GM23338 (cell line): Measurements from ENCODE around the gene RPL12. TPM values are rescaled to one million over a fixed set of nuclear protein-coding genes. Genes with fewer than 3 reads are reported as not detected.
A peak's percentile ranks its signal among the peaks of the same experiment; 100 is the strongest.

ENCODE experiments used
- ATAC-seq: fragments of 200-7000 bp; cut with Tn5 transposase; 3 replicates; pipeline ENCODE4 v1.9.1; 2020
- DNase-seq: peaks from one replicate; pipeline ENCODE4 v3.0.0-alpha.2; 2015; ENCODE audit warnings: low spot score
- H2AFZ ChIP-seq: fragments of 200-600 bp; sonication (generic); 2 replicates; pipeline ENCODE4 v1.8.0; 2016; ENCODE audit warnings: antibody characterized with exemption, mild to moderate bottlenecking, moderate library complexity
- H3F3A ChIP-seq: fragments of 200-600 bp; sonication (generic); replicated peaks from 2 replicates; pipeline ENCODE4 v1.8.0; 2017; ENCODE audit warnings: antibody characterized with exemption, mixed run types, low read depth
- H3K27ac ChIP-seq: fragments of 200-600 bp; sonication (generic); 2 replicates; pipeline ENCODE4 v1.6.1; 2016; ENCODE audit warnings: low read depth
- H3K27me3 ChIP-seq: fragments of 200-600 bp; sonication (generic); 2 replicates; pipeline ENCODE4 v1.8.0; 2016; ENCODE audit warnings: mild to moderate bottlenecking, mixed run types, moderate library complexity; ENCODE audit not compliant: insufficient read depth
- H3K36me3 ChIP-seq: fragments of 200-600 bp; sonication (generic); 2 replicates; pipeline ENCODE4 v1.8.0; 2016; ENCODE audit warnings: mild to moderate bottlenecking; ENCODE audit not compliant: insufficient read depth
- H3K4me1 ChIP-seq: fragments of 200-600 bp; sonication (generic); 2 replicates; pipeline ENCODE4 v1.8.0; 2016; ENCODE audit warnings: mild to moderate bottlenecking, moderate library complexity; ENCODE audit not compliant: insufficient read depth
- H3K4me2 ChIP-seq: fragments of 200-600 bp; sonication (generic); 2 replicates; pipeline ENCODE4 v1.7.1; 2017; ENCODE audit warnings: mixed run types
- H3K4me3 ChIP-seq: fragments of 200-600 bp; sonication (generic); 2 replicates; pipeline ENCODE4 v1.6.1; 2016; ENCODE audit warnings: mixed run types
- H3K79me2 ChIP-seq: fragments of 200-600 bp; sonication (generic); replicated peaks from 2 replicates; pipeline ENCODE4 v1.8.0; 2017; ENCODE audit warnings: mild to moderate bottlenecking; ENCODE audit not compliant: insufficient read depth
- H3K9me2 ChIP-seq: fragments of 200-600 bp; sonication (generic); 2 replicates; pipeline ENCODE4 v1.8.0; 2017; ENCODE audit not compliant: insufficient read depth
- H4K20me1 ChIP-seq: fragments of 200-600 bp; sonication (generic); replicated peaks from 2 replicates; pipeline ENCODE4 v1.8.0; 2017; ENCODE audit warnings: mild to moderate bottlenecking; ENCODE audit not compliant: insufficient read depth
- H3K27ac Mint-ChIP-seq: 2 replicates; pipeline ENCODE4 v1.8.0; 2020; ENCODE audit warnings: inconsistent platforms, mild to moderate bottlenecking, moderate library complexity, mixed read lengths
- H3K27me3 Mint-ChIP-seq: 3 replicates; pipeline ENCODE4 v1.8.0; 2022; ENCODE audit warnings: low read depth, mild to moderate bottlenecking, moderate library complexity, mixed read lengths, inconsistent platforms; ENCODE audit not compliant: insufficient read depth, poor library complexity
- H3K36me3 Mint-ChIP-seq: 3 replicates; pipeline ENCODE4 v1.8.0; 2021; ENCODE audit warnings: low read depth, mild to moderate bottlenecking, inconsistent platforms, moderate library complexity, mixed read lengths
- H3K4me1 Mint-ChIP-seq: 3 replicates; pipeline ENCODE4 v1.8.0; 2020; ENCODE audit warnings: mild to moderate bottlenecking, inconsistent platforms, mixed read lengths
- H3K4me3 Mint-ChIP-seq: 3 replicates; pipeline ENCODE4 v1.8.0; 2021; ENCODE audit warnings: moderate library complexity, mild to moderate bottlenecking, inconsistent platforms, mixed read lengths
- H3K9me3 Mint-ChIP-seq: 3 replicates; pipeline ENCODE4 v1.8.0; 2020; ENCODE audit warnings: moderate library complexity, mild to moderate bottlenecking, inconsistent platforms, mixed read lengths
- CREB1 ChIP-seq: fragments of 250-450 bp; sonication (Bioruptor Pico); IDR thresholded peaks from 2 replicates; pipeline ENCODE4 v1.5.0; 2020; ENCODE audit warnings: low read depth, mild to moderate bottlenecking, moderate library complexity
- CTCF ChIP-seq, 2 experiments: fragments of 200-600 bp in 1 of 2; sonication (generic) in 1 of 2; conservative IDR thresholded peaks; 2 replicates each; pipeline versions ENCODE4 v1.5.1 to v1.6.1; 2016 to 2017; ENCODE audit warnings: antibody characterized with exemption in 2 of 2, low read depth in 2 of 2, mild to moderate bottlenecking in 2 of 2, moderate library complexity in 1 of 2
- EZH2 ChIP-seq: fragments of 200-600 bp; sonication (generic); IDR thresholded peaks from one replicate; pipeline ENCODE4 v1.8.0; 2017; ENCODE audit warnings: antibody characterized with exemption, mild to moderate bottlenecking, low read depth; ENCODE audit not compliant: unreplicated experiment
- JUNB ChIP-seq: IDR thresholded peaks from one replicate; pipeline ENCODE4 v1.6.1; 2016; ENCODE audit warnings: antibody characterized with exemption; ENCODE audit not compliant: unreplicated experiment
- NANOG ChIP-seq: IDR thresholded peaks from 2 replicates; pipeline ENCODE4 v1.6.1; 2016; ENCODE audit warnings: antibody characterized with exemption, borderline replicate concordance
- POLR2AphosphoS5 ChIP-seq: IDR thresholded peaks from 2 replicates; pipeline ENCODE4 v1.6.1; 2016; ENCODE audit warnings: antibody characterized with exemption, low read depth
- STAT1 ChIP-seq: IDR thresholded peaks from one replicate; pipeline ENCODE4 v1.6.1; 2016; ENCODE audit warnings: antibody characterized with exemption; ENCODE audit not compliant: unreplicated experiment
- ZNF331 ChIP-seq: fragments of 250-450 bp; sonication (Bioruptor Pico); IDR thresholded peaks from 2 replicates; pipeline ENCODE4 v1.5.0; 2020; ENCODE audit warnings: low read depth, mild to moderate bottlenecking, moderate library complexity
- polyA plus RNA-seq: library from polyadenylated mRNA; unstranded; fragments of >200 nt; fragmentation: Nextera tagmentation; extraction: Ambion mirVana; gene quantifications from 2 replicates; pipeline ENCODE4 v1.2.1, GENCODE V29; 2016
- total RNA-seq: library from RNA; depleted of rRNA; stranded (reverse); fragments of >200 nt; shearing (Covaris generic); gene quantifications from 2 replicates; pipeline ENCODE4 v1.2.3, GENCODE V29; 2014
- TF ChIP-seq, protein P1 (sequence below): IDR thresholded peaks from one replicate; pipeline ENCODE4 v1.6.1; 2018; ENCODE audit warnings: antibody characterized with exemption; ENCODE audit not compliant: unreplicated experiment
- TF ChIP-seq, protein P2 (sequence below): fragments of 250-450 bp; sonication (Bioruptor Pico); IDR thresholded peaks from 2 replicates; pipeline ENCODE4 v1.5.0; 2020; ENCODE audit warnings: mild to moderate bottlenecking, moderate library complexity

Gene RPL12
- total and polyA plus RNA-seq, 2 experiments from 2014 or later: 2,121 to 2,596 TPM

DNA sequence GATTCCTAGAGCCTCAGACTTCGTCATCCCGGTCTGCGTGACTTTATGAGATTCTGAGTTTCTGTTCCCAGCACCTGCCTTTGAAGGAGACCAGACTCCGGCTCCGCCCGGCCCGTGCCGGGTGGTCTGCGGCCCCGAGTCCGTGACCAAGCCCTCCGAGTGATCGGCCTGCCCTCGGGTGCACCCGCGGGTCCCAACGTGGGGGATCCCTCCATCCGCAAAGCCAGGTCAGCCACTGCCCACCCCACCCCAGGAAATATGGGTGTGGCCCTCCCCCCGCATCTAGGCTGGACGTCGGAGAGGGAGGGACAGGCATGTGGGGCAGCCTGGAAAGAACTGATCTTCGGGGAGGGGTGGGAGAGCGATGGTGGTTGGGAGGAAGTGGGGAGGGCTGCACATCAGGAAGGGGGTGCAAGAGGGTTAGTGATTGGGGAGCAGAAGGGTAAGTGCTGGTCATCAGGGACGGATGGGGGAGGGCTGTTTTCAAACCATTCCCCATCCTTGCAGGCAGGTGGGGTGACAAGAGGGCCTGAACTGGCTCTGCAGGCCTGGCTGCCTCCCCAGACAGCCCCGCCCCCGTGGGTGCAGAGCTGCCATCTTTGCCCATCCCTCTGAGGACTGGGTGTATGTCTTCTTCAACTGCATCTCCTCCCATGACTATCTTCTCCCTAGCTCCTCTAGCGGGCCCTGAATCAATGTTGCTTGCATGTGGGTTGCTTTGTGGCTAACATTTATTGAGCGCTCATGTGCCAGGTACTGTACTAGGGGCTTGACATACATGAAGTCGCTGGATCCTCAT is 851 bp upstream of the RPL12 start:
- H3K36me3 ChIP-seq: peaks cover 36% of the 10 kb centered on the region
- H2AFZ ChIP-seq: peak overlapping the region; percentile 95
- H3K27me3 ChIP-seq: no peaks in the 10 kb centered on the region
- Mint-ChIP-seq H3K4me3 (peak overlapping the region; percentile 99), H3K36me3 (peaks cover 57% of the 10 kb centered on the region), H3K27ac (peak overlapping the region; percentile 99), H3K4me1 (peaks cover 23% of the 10 kb centered on the region), H3K9me3 (peaks cover 12% of the 10 kb centered on the region), H3K27me3 (peaks cover 45% of the 10 kb centered on the region)
- no peaks in the 10 kb centered on the region for H3K9me2 ChIP-seq
- H3K4me3 ChIP-seq: peak overlapping the region; percentile 100
- peaks cover 17% of the 10 kb centered on the region for H3K4me1 ChIP-seq
- H3K27ac ChIP-seq: peak overlapping the region; percentile 85
- peaks cover 44% of the 10 kb centered on the region for H3F3A ChIP-seq
- H3K79me2 ChIP-seq: peaks cover 48% of the 10 kb centered on the region
- ATAC-seq (peak; percentile 40), DNase-seq (peak; percentile 70)
- peak; percentile 32; the same call in 1 of the 2 replicates for TF ChIP-seq POLR2AphosphoS5
- no peak for TF ChIP-seq STAT1
- peaks cover 38% of the 10 kb centered on the region for H4K20me1 ChIP-seq
- peak overlapping the region; percentile 96 for H3K4me2 ChIP-seq

DNA sequence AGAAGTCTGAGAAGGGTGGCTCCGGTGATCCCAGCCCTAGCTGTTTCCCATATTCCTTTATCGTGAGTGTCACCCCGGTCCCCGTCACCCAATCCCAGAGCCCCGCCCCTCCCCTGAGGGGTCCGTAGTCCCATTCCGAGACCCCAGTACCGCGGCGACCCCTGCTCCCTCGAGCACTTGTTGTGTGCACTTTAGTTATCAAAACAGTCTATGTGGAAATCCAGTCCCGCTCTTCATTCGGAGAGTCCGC is 327 bp upstream of the RPL12 start:
- Histone ChIP-seq H3F3A (peaks cover 49% of the 10 kb centered on the region), H3K4me3 (peak overlapping the region; percentile 100), H3K27ac (peak overlapping the region; percentile 85), H3K4me2 (peak overlapping the region; percentile 96), H3K27me3 (no peaks in the 10 kb centered on the region), H3K9me2 (no peaks in the 10 kb centered on the region), H3K79me2 (peaks cover 48% of the 10 kb centered on the region), H4K20me1 (peaks cover 38% of the 10 kb centered on the region), H3K4me1 (peaks cover 17% of the 10 kb centered on the region), H3K36me3 (peaks cover 42% of the 10 kb centered on the region), H2AFZ (peak overlapping the region; percentile 95)
- Mint-ChIP-seq H3K36me3 (peaks cover 58% of the 10 kb centered on the region), H3K27ac (peak overlapping the region; percentile 99), H3K9me3 (peaks cover 12% of the 10 kb centered on the region), H3K4me3 (peak overlapping the region; percentile 99), H3K27me3 (peaks cover 45% of the 10 kb centered on the region), H3K4me1 (peaks cover 21% of the 10 kb centered on the region)
- ATAC-seq: no peak
- no peak for DNase-seq
- TF ChIP-seq POLR2AphosphoS5 (no peak), ZNF331 (CRISPR knock-in tag) (no peak), NANOG (no peak), CTCF (conservative IDR thresholded peaks at IDR 0.05; ENCODE audit: low read depth in 2 of 2) (no peak), STAT1 (no peak), JUNB (no peak), EZH2 (no peak), CREB1 (CRISPR knock-in tag) (no peak)
- TF ChIP-seq, protein P1, sequence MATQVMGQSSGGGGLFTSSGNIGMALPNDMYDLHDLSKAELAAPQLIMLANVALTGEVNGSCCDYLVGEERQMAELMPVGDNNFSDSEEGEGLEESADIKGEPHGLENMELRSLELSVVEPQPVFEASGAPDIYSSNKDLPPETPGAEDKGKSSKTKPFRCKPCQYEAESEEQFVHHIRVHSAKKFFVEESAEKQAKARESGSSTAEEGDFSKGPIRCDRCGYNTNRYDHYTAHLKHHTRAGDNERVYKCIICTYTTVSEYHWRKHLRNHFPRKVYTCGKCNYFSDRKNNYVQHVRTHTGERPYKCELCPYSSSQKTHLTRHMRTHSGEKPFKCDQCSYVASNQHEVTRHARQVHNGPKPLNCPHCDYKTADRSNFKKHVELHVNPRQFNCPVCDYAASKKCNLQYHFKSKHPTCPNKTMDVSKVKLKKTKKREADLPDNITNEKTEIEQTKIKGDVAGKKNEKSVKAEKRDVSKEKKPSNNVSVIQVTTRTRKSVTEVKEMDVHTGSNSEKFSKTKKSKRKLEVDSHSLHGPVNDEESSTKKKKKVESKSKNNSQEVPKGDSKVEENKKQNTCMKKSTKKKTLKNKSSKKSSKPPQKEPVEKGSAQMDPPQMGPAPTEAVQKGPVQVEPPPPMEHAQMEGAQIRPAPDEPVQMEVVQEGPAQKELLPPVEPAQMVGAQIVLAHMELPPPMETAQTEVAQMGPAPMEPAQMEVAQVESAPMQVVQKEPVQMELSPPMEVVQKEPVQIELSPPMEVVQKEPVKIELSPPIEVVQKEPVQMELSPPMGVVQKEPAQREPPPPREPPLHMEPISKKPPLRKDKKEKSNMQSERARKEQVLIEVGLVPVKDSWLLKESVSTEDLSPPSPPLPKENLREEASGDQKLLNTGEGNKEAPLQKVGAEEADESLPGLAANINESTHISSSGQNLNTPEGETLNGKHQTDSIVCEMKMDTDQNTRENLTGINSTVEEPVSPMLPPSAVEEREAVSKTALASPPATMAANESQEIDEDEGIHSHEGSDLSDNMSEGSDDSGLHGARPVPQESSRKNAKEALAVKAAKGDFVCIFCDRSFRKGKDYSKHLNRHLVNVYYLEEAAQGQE: no peak
- TF ChIP-seq, protein P2, sequence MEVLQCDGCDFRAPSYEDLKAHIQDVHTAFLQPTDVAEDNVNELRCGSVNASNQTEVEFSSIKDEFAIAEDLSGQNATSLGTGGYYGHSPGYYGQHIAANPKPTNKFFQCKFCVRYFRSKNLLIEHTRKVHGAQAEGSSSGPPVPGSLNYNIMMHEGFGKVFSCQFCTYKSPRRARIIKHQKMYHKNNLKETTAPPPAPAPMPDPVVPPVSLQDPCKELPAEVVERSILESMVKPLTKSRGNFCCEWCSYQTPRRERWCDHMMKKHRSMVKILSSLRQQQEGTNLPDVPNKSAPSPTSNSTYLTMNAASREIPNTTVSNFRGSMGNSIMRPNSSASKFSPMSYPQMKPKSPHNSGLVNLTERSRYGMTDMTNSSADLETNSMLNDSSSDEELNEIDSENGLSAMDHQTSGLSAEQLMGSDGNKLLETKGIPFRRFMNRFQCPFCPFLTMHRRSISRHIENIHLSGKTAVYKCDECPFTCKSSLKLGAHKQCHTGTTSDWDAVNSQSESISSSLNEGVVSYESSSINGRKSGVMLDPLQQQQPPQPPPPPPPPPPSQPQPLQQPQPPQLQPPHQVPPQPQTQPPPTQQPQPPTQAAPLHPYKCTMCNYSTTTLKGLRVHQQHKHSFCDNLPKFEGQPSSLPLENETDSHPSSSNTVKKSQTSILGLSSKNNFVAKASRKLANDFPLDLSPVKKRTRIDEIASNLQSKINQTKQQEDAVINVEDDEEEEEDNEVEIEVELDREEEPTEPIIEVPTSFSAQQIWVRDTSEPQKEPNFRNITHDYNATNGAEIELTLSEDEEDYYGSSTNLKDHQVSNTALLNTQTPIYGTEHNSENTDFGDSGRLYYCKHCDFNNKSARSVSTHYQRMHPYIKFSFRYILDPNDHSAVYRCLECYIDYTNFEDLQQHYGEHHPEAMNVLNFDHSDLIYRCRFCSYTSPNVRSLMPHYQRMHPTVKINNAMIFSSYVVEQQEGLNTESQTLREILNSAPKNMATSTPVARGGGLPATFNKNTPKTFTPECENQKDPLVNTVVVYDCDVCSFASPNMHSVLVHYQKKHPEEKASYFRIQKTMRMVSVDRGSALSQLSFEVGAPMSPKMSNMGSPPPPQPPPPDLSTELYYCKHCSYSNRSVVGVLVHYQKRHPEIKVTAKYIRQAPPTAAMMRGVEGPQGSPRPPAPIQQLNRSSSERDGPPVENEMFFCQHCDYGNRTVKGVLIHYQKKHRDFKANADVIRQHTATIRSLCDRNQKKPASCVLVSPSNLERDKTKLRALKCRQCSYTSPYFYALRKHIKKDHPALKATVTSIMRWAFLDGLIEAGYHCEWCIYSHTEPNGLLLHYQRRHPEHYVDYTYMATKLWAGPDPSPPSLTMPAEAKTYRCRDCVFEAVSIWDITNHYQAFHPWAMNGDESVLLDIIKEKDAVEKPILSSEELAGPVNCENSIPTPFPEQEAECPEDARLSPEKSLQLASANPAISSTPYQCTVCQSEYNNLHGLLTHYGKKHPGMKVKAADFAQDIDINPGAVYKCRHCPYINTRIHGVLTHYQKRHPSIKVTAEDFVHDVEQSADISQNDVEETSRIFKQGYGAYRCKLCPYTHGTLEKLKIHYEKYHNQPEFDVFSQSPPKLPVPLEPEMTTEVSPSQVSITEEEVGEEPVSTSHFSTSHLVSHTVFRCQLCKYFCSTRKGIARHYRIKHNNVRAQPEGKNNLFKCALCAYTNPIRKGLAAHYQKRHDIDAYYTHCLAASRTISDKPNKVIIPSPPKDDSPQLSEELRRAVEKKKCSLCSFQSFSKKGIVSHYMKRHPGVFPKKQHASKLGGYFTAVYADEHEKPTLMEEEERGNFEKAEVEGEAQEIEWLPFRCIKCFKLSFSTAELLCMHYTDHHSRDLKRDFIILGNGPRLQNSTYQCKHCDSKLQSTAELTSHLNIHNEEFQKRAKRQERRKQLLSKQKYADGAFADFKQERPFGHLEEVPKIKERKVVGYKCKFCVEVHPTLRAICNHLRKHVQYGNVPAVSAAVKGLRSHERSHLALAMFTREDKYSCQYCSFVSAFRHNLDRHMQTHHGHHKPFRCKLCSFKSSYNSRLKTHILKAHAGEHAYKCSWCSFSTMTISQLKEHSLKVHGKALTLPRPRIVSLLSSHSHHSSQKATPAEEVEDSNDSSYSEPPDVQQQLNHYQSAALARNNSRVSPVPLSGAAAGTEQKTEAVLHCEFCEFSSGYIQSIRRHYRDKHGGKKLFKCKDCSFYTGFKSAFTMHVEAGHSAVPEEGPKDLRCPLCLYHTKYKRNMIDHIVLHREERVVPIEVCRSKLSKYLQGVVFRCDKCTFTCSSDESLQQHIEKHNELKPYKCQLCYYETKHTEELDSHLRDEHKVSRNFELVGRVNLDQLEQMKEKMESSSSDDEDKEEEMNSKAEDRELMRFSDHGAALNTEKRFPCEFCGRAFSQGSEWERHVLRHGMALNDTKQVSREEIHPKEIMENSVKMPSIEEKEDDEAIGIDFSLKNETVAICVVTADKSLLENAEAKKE (CRISPR knock-in tag): no peak
